ENCODE results near the gene DPP6. TPM values are rescaled to one million over a fixed set of nuclear protein-coding genes. Genes with fewer than 3 reads are reported as not detected.

The DPP6 gene
- total and polyA plus RNA-seq, 8 donors = 1.0 to 11.2 (median 2.6) TPM

DNA sequence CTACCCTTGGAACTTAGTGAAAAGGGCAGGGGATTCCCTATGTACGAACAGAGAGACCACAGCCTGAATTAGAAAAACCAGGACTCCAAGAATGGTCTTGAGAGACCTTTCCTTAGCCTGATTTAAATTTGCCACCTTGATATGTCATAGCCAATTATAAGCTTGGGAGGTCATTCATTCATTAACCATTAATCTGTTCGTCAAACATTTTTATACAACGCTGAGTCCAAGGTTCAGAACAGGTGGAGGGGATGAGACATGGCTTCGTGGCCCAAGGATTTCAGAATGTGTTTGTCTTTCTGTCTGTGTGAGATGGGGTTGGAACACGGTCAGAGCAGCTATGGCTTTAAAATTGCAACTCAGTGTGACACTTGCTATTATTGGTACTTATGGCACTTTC, 792.8 kb downstream of the DPP6 start:
- ATAC-seq (peak in 3 of 4 donors; percentile 31 to 73 (median 67)), FAIRE-seq (no peak), DNase-seq (no peak)
- H3K27ac ChIP-seq = no peak overlapping the region
- peaks cover 0 to 6% (median 2%) of the 10 kb centered on the region in 4 donors for H3K27me3 ChIP-seq
- H3K36me3 ChIP-seq = no peaks in the 10 kb centered on the region
- intact Hi-C loops (cut with DNase I) = no loop called here
- TF ChIP-seq CTCF (IDR thresholded peaks at IDR 0.05) = no peak
- 29 to 32% methylated on average over 5 of the region's 5 CpGs for WGBS, 2 donors
- no peaks in the 10 kb centered on the region for H3K9me3 ChIP-seq
- H3K4me1 ChIP-seq = no peaks in the 10 kb centered on the region
- H3K4me3 ChIP-seq = no peak overlapping the region

GRCh38 chr7:154848464-154848863, 796.3 kb downstream of the DPP6 start:
- FAIRE-seq (no peak), ATAC-seq (no peak), DNase-seq (no peak)
- H3K4me3 ChIP-seq = no peak overlapping the region
- WGBS, 2 donors = 44% methylated on average over 2 of the region's 2 CpGs
- H3K9me3 ChIP-seq = no peaks in the 10 kb centered on the region
- no peak for TF ChIP-seq CTCF (IDR thresholded peaks at IDR 0.05)
- H3K27me3 ChIP-seq = no peaks in the 10 kb centered on the region
- intact Hi-C loops (cut with DNase I) = no loop called here
- no peaks in the 10 kb centered on the region for H3K4me1 ChIP-seq
- H3K36me3 ChIP-seq = no peaks in the 10 kb centered on the region
- no peak overlapping the region for H3K27ac ChIP-seq

DNA sequence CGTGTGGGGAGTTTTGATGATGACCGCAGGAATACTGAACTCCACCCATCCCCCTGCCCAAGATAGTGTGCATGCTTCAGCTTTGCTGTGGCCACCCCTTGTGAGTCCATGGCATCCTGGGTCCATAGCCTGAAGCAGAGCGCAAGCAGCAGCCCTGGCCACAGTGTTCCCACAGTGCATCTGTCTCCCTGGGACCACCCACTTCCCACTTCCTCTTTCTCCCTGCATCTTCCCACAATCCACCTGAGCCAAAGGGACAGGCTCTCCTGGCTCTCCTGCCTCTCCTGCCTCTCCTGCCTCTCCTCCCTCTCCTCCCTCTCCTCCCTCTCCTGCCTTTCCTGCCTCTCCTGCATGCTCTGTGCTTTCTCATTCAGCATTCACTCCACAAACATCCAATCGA, 800.0 kb downstream of the DPP6 start:
- WGBS, 2 donors = 65 to 90% methylated on average over 4 of the region's 4 CpGs
- no peak overlapping the region for H3K27ac ChIP-seq
- H3K36me3 ChIP-seq = no peaks in the 10 kb centered on the region
- ATAC-seq (no peak), DNase-seq (no peak), FAIRE-seq (no peak)
- no peak overlapping the region for H3K4me3 ChIP-seq
- H3K27me3 ChIP-seq = no peaks in the 10 kb centered on the region
- intact Hi-C loops (cut with DNase I) = no loop called here
- H3K4me1 ChIP-seq = no peaks in the 10 kb centered on the region
- no peak for TF ChIP-seq CTCF (IDR thresholded peaks at IDR 0.05)
- H3K9me3 ChIP-seq = no peaks in the 10 kb centered on the region

DNA sequence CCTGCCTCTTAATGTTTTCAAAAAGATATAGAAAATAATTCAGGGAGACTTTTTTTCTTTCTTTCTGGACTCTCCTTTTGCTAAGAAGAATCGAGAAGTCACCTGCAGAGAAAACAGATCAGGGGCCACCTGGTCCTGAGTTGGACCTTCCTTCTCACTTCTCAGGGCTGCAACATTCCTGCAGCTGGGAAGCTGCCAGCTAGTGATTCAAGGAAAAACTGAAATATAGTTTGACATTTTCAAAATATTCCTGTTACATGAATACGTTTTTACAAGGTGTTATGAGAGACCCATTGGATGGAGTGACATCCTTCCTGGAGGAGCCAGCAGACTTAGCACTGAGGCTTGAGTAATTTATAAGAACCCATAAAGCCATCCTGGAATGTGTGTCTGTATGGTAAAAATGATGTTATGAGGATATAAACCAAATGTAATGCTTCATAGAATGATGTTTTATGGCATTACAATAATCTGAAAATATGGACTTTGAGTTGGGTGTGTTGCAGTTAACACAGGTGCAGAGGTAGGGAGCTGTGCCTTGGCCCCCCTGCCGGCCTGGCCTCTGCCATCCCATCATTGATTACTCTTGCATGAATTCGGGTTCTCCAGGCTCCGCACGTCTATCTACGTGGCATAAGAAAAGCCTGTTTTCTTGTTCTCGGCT, 801.0 kb downstream of the DPP6 start:
- no peak for TF ChIP-seq CTCF (IDR thresholded peaks at IDR 0.05)
- DNase-seq (no peak), ATAC-seq (no peak), FAIRE-seq (peak; percentile 60)
- 86 to 88% methylated on average over 8 of the region's 8 CpGs for WGBS, 2 donors
- H3K36me3 ChIP-seq = no peaks in the 10 kb centered on the region
- intact Hi-C loops (cut with DNase I) = no loop called here
- no peaks in the 10 kb centered on the region for H3K4me1 ChIP-seq
- no peaks in the 10 kb centered on the region for H3K27me3 ChIP-seq
- H3K4me3 ChIP-seq = no peak overlapping the region
- H3K9me3 ChIP-seq = no peaks in the 10 kb centered on the region
- H3K27ac ChIP-seq = no peak overlapping the region

GRCh38 chr7:154853727-154854095, 801.5 kb downstream of the DPP6 start:
- 80 to 81% methylated on average over 4 of the region's 4 CpGs for WGBS, 2 donors
- DNase-seq = no peak
- intact Hi-C loops (cut with DNase I) = no loop called here
- ATAC-seq = no peak
- H3K9me3 ChIP-seq = no peaks in the 10 kb centered on the region
- FAIRE-seq = no peak
- no peaks in the 10 kb centered on the region for H3K36me3 ChIP-seq
- no peak overlapping the region for H3K4me3 ChIP-seq
- H3K27me3 ChIP-seq = no peaks in the 10 kb centered on the region
- H3K27ac ChIP-seq = no peak overlapping the region
- H3K4me1 ChIP-seq = no peaks in the 10 kb centered on the region
- TF ChIP-seq CTCF (IDR thresholded peaks at IDR 0.05) = no peak
